Esophagus muscularis mucosa (tissue), 4 donors: Measurements from ENCODE around the gene MCOLN2.

ENCODE experiments used
- CTCF ChIP-seq, 3 experiments: fragments of 200-600 bp in 2 of 3; fragments of 450-650 bp in 1 of 3; sonication (generic) in 2 of 3; IDR thresholded peaks; one replicate each; pipeline ENCODE4 v1.5.1; 2017 to 2019; ENCODE audit warnings: antibody characterized with exemption in 3 of 3, mild to moderate bottlenecking in 2 of 3, moderate library complexity in 1 of 3
- EP300 ChIP-seq: sonication (generic); formaldehyde crosslinking; IDR thresholded peaks from one replicate; pipeline ENCODE4 v1.6.1; 2017; ENCODE audit warnings: antibody characterized with exemption
- POLR2A ChIP-seq: fragments of 450-650 bp; IDR thresholded peaks from one replicate; pipeline ENCODE4 v1.6.1; 2017; ENCODE audit warnings: antibody characterized with exemption, moderate library complexity, mild to moderate bottlenecking, low read depth
- POLR2AphosphoS5 ChIP-seq, 2 donors: sonication (generic); formaldehyde crosslinking; IDR thresholded peaks; one replicate each; pipeline ENCODE4 v1.6.1; 2017; ENCODE audit warnings: antibody characterized with exemption in 2 of 2

GRCh38 chr1:84947536-84948410 lies 49.1 kb downstream of the MCOLN2 start:
- TF ChIP-seq EP300: no peak
- TF ChIP-seq POLR2A: no peak
- no peak for TF ChIP-seq CTCF (IDR thresholded peaks at IDR 0.05)
- no peak for TF ChIP-seq POLR2AphosphoS5 (IDR thresholded peaks at IDR 0.05)
